Ramos (cell line): ENCODE data around the gene RFPL3.
"Not testable (repeated sequence)": the region's sequence is repeated elsewhere in the genome, so short reads cannot be mapped to it uniquely, and the experiment has no call there.

Experiments
- in situ Hi-C: fragments of 300-500 bp; cut with MboI; formaldehyde crosslinking; loops from one replicate; pipeline ENCODE4 v1.14.3; 2022; ENCODE audit warnings: low sequenced_read_pairs; ENCODE audit not compliant: unreplicated experiment

RFPL3 gene

GRCh38 chr22:32348031-32348611, 9.5 kb upstream of the RFPL3 start:
- in situ Hi-C loops: no loop called here

- in situ Hi-C loops: not testable (repeated sequence)
Measured at GRCh38 chr22:32351875-32352274, 5.8 kb upstream of the RFPL3 start.

- in situ Hi-C loops: no loop called here
Measured at GRCh38 chr22:32352681-32353080, 5.0 kb upstream of the RFPL3 start.

GRCh38 chr22:32353292-32353691, 4.4 kb upstream of the RFPL3 start:
- in situ Hi-C loops: no loop called here

GRCh38 chr22:32353840-32354239, 3.8 kb upstream of the RFPL3 start:
- in situ Hi-C loops: no loop called here

GRCh38 chr22:32354360-32355351, 3.0 kb upstream of the RFPL3 start:
- in situ Hi-C loops: no loop called here

- in situ Hi-C loops: no loop called here
Measured at GRCh38 chr22:32355760-32356159, 1.9 kb upstream of the RFPL3 start.

GRCh38 chr22:32360096-32360495, 2.4 kb downstream of the RFPL3 start:
- in situ Hi-C loops: loop anchor here (10.0 kb wide), 1 partner anchor 65 kb away; no protein-coding TSS in a partner anchor

GRCh38 chr22:32361257-32361656, 3.6 kb downstream of the RFPL3 start:
- in situ Hi-C loops: loop anchor here (10.0 kb wide), 1 partner anchor 64 kb away; no protein-coding TSS in a partner anchor

GRCh38 chr22:32364210-32364609, 6.5 kb downstream of the RFPL3 start:
- in situ Hi-C loops: loop anchor here (10.0 kb wide), 1 partner anchor 61 kb away; no protein-coding TSS in a partner anchor

- in situ Hi-C loops: no loop called here
Measured at GRCh38 chr22:32375678-32376450, 18.2 kb downstream of the RFPL3 start.

- in situ Hi-C loops: no loop called here
Measured at GRCh38 chr22:32376681-32377080, 19.0 kb downstream of the RFPL3 start.

- in situ Hi-C loops: no loop called here
Measured at GRCh38 chr22:32378707-32379272, 21.1 kb downstream of the RFPL3 start.

GRCh38 chr22:32380991-32381390, 23.3 kb downstream of the RFPL3 start:
- in situ Hi-C loops: no loop called here

- in situ Hi-C loops: no loop called here
Measured at GRCh38 chr22:32385681-32386080, 28.0 kb downstream of the RFPL3 start.

GRCh38 chr22:32389685-32390084, 32.0 kb downstream of the RFPL3 start:
- in situ Hi-C loops: no loop called here

- in situ Hi-C loops: no loop called here
Measured at GRCh38 chr22:32395107-32395506, 37.4 kb downstream of the RFPL3 start.

GRCh38 chr22:32396255-32396654, 38.6 kb downstream of the RFPL3 start:
- in situ Hi-C loops: no loop called here

GRCh38 chr22:32396746-32397145, 39.1 kb downstream of the RFPL3 start:
- in situ Hi-C loops: no loop called here

- in situ Hi-C loops: no loop called here
Measured at GRCh38 chr22:32401486-32401885, 43.8 kb downstream of the RFPL3 start.
